ENCODE measurements around the gene SAPCD2. TPM values are rescaled to one million over a fixed set of nuclear protein-coding genes. Genes with fewer than 3 reads are reported as not detected.

SAPCD2 gene
- total and polyA plus RNA-seq, 9 of the 15 experiments (the other 6 are each of a cell fraction or from before 2014, with no cell fraction given) = 3.4 to 91.8 (median 18.8) TPM

DNA sequence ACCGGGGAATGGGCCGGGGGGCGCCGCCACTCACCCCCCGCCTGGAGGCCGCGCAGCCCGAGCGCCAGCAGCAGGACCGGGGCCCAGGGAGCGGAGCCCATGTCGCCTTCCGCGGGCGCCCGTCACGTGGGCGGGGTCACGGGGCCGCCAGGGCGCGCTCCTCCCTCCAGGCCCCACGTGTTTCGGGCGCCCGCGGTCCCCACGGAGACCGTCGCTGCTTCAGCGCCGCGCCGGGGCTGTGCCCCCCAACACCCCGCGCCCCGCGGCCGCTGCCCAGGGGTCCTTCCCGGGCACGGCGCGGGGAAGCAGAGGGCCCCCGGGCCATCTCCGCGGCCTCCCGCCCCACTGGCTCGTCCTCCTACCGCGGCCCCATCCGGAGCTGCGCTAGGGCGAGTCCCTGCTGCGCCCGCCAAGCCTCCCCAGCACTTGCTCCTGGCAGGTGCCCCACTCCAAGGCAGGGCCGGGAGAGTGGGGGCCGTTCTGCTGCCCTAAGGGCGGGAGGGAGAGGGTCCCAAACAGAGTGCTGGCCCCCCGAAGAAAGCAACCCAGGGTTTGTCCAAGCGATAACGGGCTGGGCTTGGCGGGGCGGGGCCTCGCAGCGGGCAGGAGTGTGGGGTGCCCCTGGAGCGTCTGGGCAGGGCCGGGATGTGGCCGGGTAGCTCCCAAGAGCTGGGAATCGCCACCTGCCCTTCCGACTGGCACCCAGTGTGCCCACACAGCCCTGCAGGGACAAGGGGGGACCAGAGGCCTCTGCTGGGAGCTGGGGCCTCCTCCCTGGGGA lies 44.4 kb upstream of the SAPCD2 start, which contains the start of gene DPP7 (continued):
- TF ChIP-seq USF1 (CRISPR knock-in tag; IDR thresholded peaks at IDR 0.05) (peak; percentile 87), POLR2G (IDR thresholded peaks at IDR 0.05; ENCODE audit: low read depth, low read length) (peak; percentile 80), ZNF280B (CRISPR knock-in tag; IDR thresholded peaks at IDR 0.05) (no peak), CEBPZ (IDR thresholded peaks at IDR 0.05; ENCODE audit: borderline replicate concordance, low read depth, low read length) (no peak), IRF2 (CRISPR knock-in tag; IDR thresholded peaks at IDR 0.05) (no peak), SP1 (CRISPR knock-in tag; IDR thresholded peaks at IDR 0.05) (0 out of 2 replicates have a peak, but pooled peaks have one; percentile 45), ZNF766 (CRISPR knock-in tag; conservative IDR thresholded peaks at IDR 0.05) (no peak), ZBTB40 (IDR thresholded peaks at IDR 0.05) (0 out of 2 replicates have a peak, but pooled peaks have one; percentile 17), ZBTB40 (CRISPR knock-in tag; IDR thresholded peaks at IDR 0.05) (no peak), KDM1A (IDR thresholded peaks at IDR 0.05) (no peak), ARID2 (IDR thresholded peaks at IDR 0.05) (no peak), RHOXF2B (CRISPR knock-in tag; conservative IDR thresholded peaks at IDR 0.05) (no peak)

Data from K562 (cell line).